Measurements from ENCODE around the gene ARAP2. TPM values are rescaled to one million over a fixed set of nuclear protein-coding genes. Genes with fewer than 3 reads are reported as not detected.

The ARAP2 gene
- total and polyA plus RNA-seq, 2 donors (not counting 3 experiments of a cell fraction or from before 2014, with no cell fraction given), result not detected

DNA sequence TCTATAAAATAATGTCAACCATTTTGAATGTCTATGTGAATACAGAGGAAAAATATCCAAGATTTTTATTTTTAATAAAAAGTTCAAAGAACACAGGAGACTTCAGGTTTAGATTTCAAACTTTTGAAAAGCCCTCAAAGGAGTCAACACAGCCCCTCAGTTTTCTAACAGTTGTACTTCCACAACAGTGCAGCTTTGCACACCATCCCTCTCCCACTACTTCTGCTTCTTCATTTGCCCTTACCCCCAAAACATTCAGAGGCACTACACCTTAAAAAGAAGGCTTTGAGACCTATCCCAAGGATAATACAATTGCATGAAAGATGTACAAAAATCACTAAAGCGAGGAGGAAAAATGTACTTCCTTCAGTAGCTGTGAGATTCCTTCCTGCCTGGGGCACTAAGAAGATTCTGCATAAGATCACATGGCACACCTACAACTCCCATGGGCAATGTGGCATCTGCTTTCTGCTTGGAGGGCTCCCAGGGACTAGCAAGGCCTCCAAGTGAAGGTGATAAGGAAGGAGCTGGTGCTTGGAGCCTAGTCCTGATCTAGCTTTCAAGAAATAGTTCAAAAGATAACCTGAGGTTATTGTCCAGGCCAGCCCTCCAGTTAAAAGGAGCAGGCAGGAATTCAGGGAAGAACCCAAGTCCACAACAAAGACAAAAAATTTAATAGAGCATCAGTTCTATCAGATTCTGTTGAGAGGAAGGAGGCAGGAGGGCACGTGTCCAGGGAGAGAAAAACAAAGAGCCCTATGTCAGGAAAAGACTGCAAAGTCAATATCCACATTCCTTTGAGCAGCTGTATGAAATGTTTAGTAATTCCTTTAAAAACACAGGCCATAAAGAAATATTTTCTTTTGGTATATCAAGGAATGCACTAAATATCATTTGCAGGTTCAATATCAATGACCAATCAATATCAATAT, 19.1 kb downstream of the ARAP2 start:
- H3K27me3 ChIP-seq (ENCODE audit: control insufficient read depth in 2 of 2, insufficient read depth in 2 of 2, low read length in 2 of 2), result no peaks in the 10 kb centered on the region
- no peak overlapping the region for H3K9ac ChIP-seq (replicated peaks; ENCODE audit: extremely low read depth, insufficient read depth, low read length)
- intact Hi-C loops (cut with micrococcal nuclease) (no loop called here), dilution Hi-C loops (cut with MboI; ENCODE audit: extremely low pct_ligation_motif_present, low sequenced_read_pairs) (no loop called here)
- no peaks in the 10 kb centered on the region for H3K79me2 ChIP-seq (ENCODE audit: control insufficient read depth, insufficient read depth, low read length)
- H3K4me1 ChIP-seq (ENCODE audit: control insufficient read depth, extremely low read depth, insufficient read depth, low read length), result no peaks in the 10 kb centered on the region
- no peak for FAIRE-seq
- H3K4me3 ChIP-seq (replicated peaks in 1 of 3; ENCODE audit: insufficient read depth in 1 of 3, low read depth in 1 of 3, low read length in 3 of 3), result no peak overlapping the region
- no peaks in the 10 kb centered on the region for H3K36me3 ChIP-seq (ENCODE audit: control insufficient read depth in 2 of 2, extremely low read depth in 1 of 2, insufficient read depth in 2 of 2, low read length in 2 of 2)
- no peaks in the 10 kb centered on the region for H4K20me1 ChIP-seq (replicated peaks; ENCODE audit: control insufficient read depth, extremely low read depth, insufficient read depth, low read length)
- H3K9me1 ChIP-seq (replicated peaks; ENCODE audit: control insufficient read depth, extremely low read depth, insufficient read depth, low read length), result no peaks in the 10 kb centered on the region
- H3K27ac ChIP-seq (ENCODE audit: insufficient read depth, low read depth, low read length), result no peak overlapping the region
- H2AFZ ChIP-seq (ENCODE audit: low read depth, low read length), result no peak overlapping the region
- DNase-seq (ENCODE audit: low read depth, low spot score), result no peak
- CTCF ChIA-PET, result no interaction called here
- no peaks in the 10 kb centered on the region for H3K9me3 ChIP-seq (replicated peaks; ENCODE audit: control insufficient read depth, insufficient read depth, low read length)
- H3K4me2 ChIP-seq (ENCODE audit: insufficient read depth, low read length), result no peak overlapping the region
- BruUV-seq (replicated peaks), result no TSS peak
- POLR2A ChIA-PET, result no interaction called here
- TF ChIP-seq POLR2A (IDR thresholded peaks at IDR 0.05; ENCODE audit: low read depth, low read length), result no peak
- TF ChIP-seq FOS (IDR thresholded peaks at IDR 0.05; ENCODE audit: borderline replicate concordance, insufficient read depth, low read length), result no peak
- TF ChIP-seq, protein P1, sequence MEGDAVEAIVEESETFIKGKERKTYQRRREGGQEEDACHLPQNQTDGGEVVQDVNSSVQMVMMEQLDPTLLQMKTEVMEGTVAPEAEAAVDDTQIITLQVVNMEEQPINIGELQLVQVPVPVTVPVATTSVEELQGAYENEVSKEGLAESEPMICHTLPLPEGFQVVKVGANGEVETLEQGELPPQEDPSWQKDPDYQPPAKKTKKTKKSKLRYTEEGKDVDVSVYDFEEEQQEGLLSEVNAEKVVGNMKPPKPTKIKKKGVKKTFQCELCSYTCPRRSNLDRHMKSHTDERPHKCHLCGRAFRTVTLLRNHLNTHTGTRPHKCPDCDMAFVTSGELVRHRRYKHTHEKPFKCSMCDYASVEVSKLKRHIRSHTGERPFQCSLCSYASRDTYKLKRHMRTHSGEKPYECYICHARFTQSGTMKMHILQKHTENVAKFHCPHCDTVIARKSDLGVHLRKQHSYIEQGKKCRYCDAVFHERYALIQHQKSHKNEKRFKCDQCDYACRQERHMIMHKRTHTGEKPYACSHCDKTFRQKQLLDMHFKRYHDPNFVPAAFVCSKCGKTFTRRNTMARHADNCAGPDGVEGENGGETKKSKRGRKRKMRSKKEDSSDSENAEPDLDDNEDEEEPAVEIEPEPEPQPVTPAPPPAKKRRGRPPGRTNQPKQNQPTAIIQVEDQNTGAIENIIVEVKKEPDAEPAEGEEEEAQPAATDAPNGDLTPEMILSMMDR (IDR thresholded peaks at IDR 0.05; ENCODE audit: extremely low read depth in 1 of 2, insufficient read depth in 1 of 2, low read depth in 1 of 2, low read length in 2 of 2), result no peak
- TF ChIP-seq EZH2 (IDR thresholded peaks at IDR 0.05; ENCODE audit: borderline replicate concordance, low read depth, low read length, severe bottlenecking), result no peak
- TF ChIP-seq, protein P2, sequence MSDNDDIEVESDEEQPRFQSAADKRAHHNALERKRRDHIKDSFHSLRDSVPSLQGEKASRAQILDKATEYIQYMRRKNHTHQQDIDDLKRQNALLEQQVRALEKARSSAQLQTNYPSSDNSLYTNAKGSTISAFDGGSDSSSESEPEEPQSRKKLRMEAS (IDR thresholded peaks at IDR 0.05; ENCODE audit: insufficient read depth, insufficient read length), result no peak
- no peak for TF ChIP-seq JUN (IDR thresholded peaks at IDR 0.05; ENCODE audit: borderline replicate concordance, insufficient read depth, insufficient read length, low read depth)
- no peak for TF ChIP-seq POLR2AphosphoS5 (IDR thresholded peaks at IDR 0.05; ENCODE audit: insufficient read depth, low read depth, low read length)
- TF ChIP-seq GATA2 (IDR thresholded peaks at IDR 0.05; ENCODE audit: insufficient read depth, insufficient read length, low read depth, low read length), result no peak
- no peak for TF ChIP-seq MYC (IDR thresholded peaks at IDR 0.05; ENCODE audit: low read depth, low read length)

Data from endothelial cell of umbilical vein (primary cell).